Ascending aorta (tissue), 2 donors: ENCODE measurements around the gene GPR137B. TPM values are rescaled to one million over a fixed set of nuclear protein-coding genes. Genes with fewer than 3 reads are reported as not detected.

Experiments used
- DNase-seq, 2 donors: peaks; one replicate each; pipeline ENCODE4 v3.0.0-alpha.2; 2019; ENCODE audit warnings: low spot score in 2 of 2
- H3K27ac ChIP-seq, 2 donors: fragments of 200-600 bp; sonication (generic); one replicate each; pipeline ENCODE4 v1.5.1; 2016 to 2017; ENCODE audit warnings: mild to moderate bottlenecking in 1 of 2
- H3K27me3 ChIP-seq: fragments of 200-600 bp; sonication (generic); one replicate; pipeline ENCODE4 v1.5.1; 2017
- H3K36me3 ChIP-seq, 2 donors: fragments of 200-600 bp; sonication (generic); one replicate each; pipeline ENCODE4 v1.5.1; 2016
- H3K4me1 ChIP-seq, 2 donors: fragments of 200-600 bp; sonication (generic); one replicate each; pipeline ENCODE4 v1.5.1; 2016 to 2017; ENCODE audit warnings: mild to moderate bottlenecking in 1 of 2
- H3K4me3 ChIP-seq, 2 donors: fragments of 200-600 bp; sonication (generic); one replicate each; pipeline ENCODE4 v1.5.1; 2016 to 2017; ENCODE audit warnings: mild to moderate bottlenecking in 1 of 2
- H3K9me3 ChIP-seq, 2 donors: fragments of 200-600 bp; sonication (generic); one replicate each; pipeline ENCODE4 v1.5.1; 2016
- CTCF ChIP-seq, 3 experiments: fragments of 200-600 bp in 2 of 3; fragments of 450-650 bp in 1 of 3; sonication (generic) in 2 of 3; IDR thresholded peaks; one replicate each; pipeline ENCODE4 v1.5.1; 2016 to 2019; ENCODE audit warnings: antibody characterized with exemption in 3 of 3, mild to moderate bottlenecking in 1 of 3, moderate library complexity in 1 of 3
- intact Hi-C: fragments of 100-400 bp; cut with DNase I; formaldehyde crosslinking; loops from one replicate; pipeline ENCODE4 v1.15.1; 2023
- total RNA-seq: library from RNA; depleted of rRNA; stranded (reverse); fragments of >200 nt; gene quantifications from one replicate; pipeline ENCODE4 v1.1.0, GENCODE V29; 2016

The GPR137B gene
- total RNA-seq, 1 donor from 2014 or later, result 22.5 TPM

- TF ChIP-seq CTCF (IDR thresholded peaks at IDR 0.05), result no peak
- no peaks in the 10 kb centered on the region for H3K4me1 ChIP-seq
- no peak overlapping the region for H3K27ac ChIP-seq
- intact Hi-C loops, result no loop called here
- H3K9me3 ChIP-seq, result peaks cover 17 to 46% of the 10 kb centered on the region in 2 donors
- no peak for DNase-seq
- H3K27me3 ChIP-seq, result no peaks in the 10 kb centered on the region
- H3K36me3 ChIP-seq, result peaks cover 3 to 20% of the 10 kb centered on the region in 2 donors
- H3K4me3 ChIP-seq, result no peak overlapping the region
Observed at GRCh38 chr1:236258114-236258622, 115.8 kb downstream of the GPR137B start.

Other genes starting within 250 kb of the GPR137B start
- 172 TPM for gene NID1, start 77.4 kb upstream of the GPR137B start, total RNA-seq
- gene ERO1B, start 139.4 kb downstream of the GPR137B start, total RNA-seq, result 5.1 TPM